ENCODE measurements around the gene SNX15.

Gene SNX15

DNA sequence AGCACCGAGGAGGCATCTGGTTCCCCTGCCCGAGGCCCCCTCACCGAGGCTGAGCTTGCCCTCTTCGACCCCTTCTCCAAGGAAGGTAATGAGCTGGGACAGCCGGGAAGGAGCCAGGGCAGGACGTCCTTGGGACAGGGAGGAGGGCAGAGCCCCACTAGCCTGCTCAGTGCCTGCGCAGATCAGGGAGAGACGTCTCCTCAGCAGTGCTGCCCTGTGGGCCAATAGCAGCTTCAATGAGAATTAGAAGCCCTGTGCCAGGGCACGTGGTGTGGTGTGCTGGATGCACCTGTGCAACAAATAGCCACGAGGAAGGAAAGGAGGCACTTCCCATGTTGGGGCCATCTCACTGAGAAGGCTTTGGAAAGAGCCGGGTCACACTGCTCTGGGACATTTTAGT is 8.3 kb downstream of the SNX15 start:
- no peak overlapping the region for H3K27ac ChIP-seq
- H3K4me1 ChIP-seq: peaks cover 37% of the 10 kb centered on the region
- H3K4me3 ChIP-seq: no peak overlapping the region
- H3K9me3 ChIP-seq: no peaks in the 10 kb centered on the region
- no peaks in the 10 kb centered on the region for H3K27me3 ChIP-seq
- TF ChIP-seq Cebpa-rat (IDR thresholded peaks at IDR 0.05): no peak
- no peak overlapping the region; the same call in 1 of the 2 replicates for H3K9ac ChIP-seq
- peaks cover 66% of the 10 kb centered on the region for H3K36me3 ChIP-seq
- no peak overlapping the region for H3K4me2 ChIP-seq
- H4K20me1 ChIP-seq: no peaks in the 10 kb centered on the region

DNA sequence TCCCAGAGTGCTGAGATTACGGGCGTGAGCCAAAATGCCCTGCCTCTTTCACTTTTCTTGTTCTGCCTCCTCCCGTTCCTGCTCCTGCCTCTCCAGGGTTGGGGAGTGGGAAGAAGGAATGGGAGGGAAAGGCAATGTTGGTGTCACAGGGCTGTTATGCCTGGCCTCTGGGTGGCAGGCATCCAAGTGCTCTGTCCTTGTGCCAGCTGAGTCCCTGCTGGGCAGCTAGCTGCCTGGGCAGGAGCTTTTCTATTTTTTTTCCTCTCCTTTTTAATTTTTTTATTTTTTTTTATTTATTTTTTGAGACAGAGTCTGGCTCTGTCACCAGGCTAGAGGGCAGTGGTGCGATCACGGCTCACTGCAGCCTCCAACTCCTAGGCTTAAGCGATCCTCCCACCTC is 9.7 kb downstream of the SNX15 start:
- H3K27me3 ChIP-seq: no peaks in the 10 kb centered on the region
- no peak overlapping the region for H3K27ac ChIP-seq
- no peak overlapping the region for H3K9ac ChIP-seq
- H3K4me3 ChIP-seq: no peak overlapping the region
- no peak for TF ChIP-seq Cebpa-rat (IDR thresholded peaks at IDR 0.05)
- H3K4me1 ChIP-seq: peaks cover 34% of the 10 kb centered on the region
- peaks cover 7% of the 10 kb centered on the region for H4K20me1 ChIP-seq
- H3K9me3 ChIP-seq: no peaks in the 10 kb centered on the region
- H3K36me3 ChIP-seq: peaks cover 59% of the 10 kb centered on the region
- H3K4me2 ChIP-seq: no peak overlapping the region

DNA sequence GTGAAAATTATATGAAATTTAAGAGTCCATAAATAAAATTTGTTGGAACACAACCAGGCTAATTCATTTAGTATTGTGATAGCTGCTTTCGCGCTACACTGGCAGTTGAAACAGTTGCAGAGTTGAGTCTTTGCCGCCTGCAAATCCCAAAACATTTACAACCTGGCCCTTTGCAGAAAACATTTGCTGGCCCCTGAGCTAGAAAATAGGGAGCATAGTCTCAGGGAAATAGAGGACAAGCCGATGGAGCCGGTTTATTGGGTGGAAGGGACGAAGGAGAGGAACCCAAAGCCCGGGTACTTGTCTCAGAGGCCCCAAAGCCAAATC is 13.2 kb downstream of the SNX15 start:
- Histone ChIP-seq H4K20me1 (peaks cover 39% of the 10 kb centered on the region), H3K36me3 (peaks cover 55% of the 10 kb centered on the region), H3K4me3 (peak overlapping the region; percentile 90), H3K27me3 (no peaks in the 10 kb centered on the region), H3K4me1 (peaks cover 64% of the 10 kb centered on the region), H3K27ac (peak overlapping the region; percentile 85), H3K4me2 (peak overlapping the region; percentile 90), H3K9me3 (no peaks in the 10 kb centered on the region), H3K9ac (peak overlapping the region; percentile 84)
- no peak for TF ChIP-seq Cebpa-rat (IDR thresholded peaks at IDR 0.05)

DNA sequence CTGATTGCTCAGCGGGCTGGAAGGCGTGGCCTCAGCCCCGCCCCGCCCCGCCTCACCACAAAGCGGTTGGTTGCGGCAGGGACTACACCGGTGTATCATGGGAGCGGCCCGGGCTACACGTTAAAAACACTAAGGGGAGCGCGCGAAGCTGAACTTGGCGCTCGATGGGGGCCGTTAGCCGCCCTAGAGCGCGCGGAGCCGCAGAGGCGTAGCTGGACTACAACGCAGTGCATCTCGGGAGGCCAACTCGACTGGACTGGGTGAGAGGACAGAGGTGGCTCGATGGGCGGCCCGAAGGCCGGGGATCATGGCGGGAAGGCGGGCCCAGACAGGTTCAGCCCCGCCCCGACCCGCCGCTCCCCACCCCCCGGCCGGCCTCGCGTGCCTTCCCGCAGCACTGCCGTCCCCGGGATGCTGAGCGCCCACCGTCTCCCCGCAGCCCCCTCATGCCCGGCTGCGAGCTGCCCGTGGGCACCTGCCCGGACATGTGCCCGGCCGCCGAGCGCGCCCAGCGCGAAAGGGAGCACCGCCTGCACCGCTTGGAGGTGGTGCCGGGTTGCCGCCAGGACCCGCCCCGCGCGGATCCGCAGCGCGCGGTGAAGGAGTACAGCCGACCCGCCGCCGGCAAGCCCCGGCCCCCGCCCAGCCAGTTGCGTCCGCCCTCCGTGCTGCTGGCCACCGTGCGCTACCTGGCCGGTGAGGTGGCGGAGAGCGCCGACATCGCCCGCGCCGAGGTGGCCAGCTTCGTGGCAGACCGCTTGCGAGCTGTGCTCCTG is 13.8 kb downstream of the SNX15 start, which contains the start of gene SAC3D1:
Gene SAC3D1, plus strand, starts transcription at position 364 of the 776 bp plus-strand sequence. Its CDS starts 83 bp downstream, at position 447.
- Histone ChIP-seq H3K27ac (peak within 1 kb of the TSS; percentile 85), H3K9ac (peak within 1 kb of the TSS; percentile 84), H3K4me2 (peak within 1 kb of the TSS; percentile 90), H3K4me1 (peaks cover 67% of the 10 kb centered on the region), H3K4me3 (peak within 1 kb of the TSS; percentile 90), H4K20me1 (peaks cover 45% of the 10 kb centered on the region), H3K36me3 (peaks cover 55% of the 10 kb centered on the region), H3K27me3 (no peaks in the 10 kb centered on the region), H3K9me3 (no peaks in the 10 kb centered on the region)
- no peak for TF ChIP-seq Cebpa-rat (IDR thresholded peaks at IDR 0.05)

DNA sequence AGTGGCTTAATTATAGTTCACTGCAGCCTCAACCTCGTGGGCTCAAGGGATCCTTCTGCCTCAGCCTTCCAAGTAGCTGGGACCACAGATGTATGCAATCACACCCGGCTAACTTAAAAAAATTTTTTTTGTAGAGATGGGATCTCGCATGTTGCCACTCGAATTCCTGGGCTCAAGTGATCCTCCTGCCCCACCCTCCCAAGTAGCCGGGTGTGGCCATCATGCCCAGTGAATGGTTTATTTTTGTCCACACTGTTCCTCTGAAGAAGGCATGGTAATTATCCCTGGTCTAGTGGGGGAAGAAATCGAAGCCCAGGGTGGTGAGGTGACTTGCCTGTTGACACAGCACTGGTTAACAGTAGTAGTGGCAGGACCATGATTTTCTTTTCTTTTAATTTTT is 15.7 kb downstream of the SNX15 start:
- H3K4me3 ChIP-seq: no peak overlapping the region
- H3K9me3 ChIP-seq: no peaks in the 10 kb centered on the region
- H4K20me1 ChIP-seq: peaks cover 60% of the 10 kb centered on the region
- peaks cover 67% of the 10 kb centered on the region for H3K4me1 ChIP-seq
- H3K9ac ChIP-seq: no peak overlapping the region
- TF ChIP-seq Cebpa-rat (IDR thresholded peaks at IDR 0.05): no peak
- peaks cover 43% of the 10 kb centered on the region for H3K36me3 ChIP-seq
- H3K4me2 ChIP-seq: peak overlapping the region; percentile 90
- H3K27ac ChIP-seq: no peak overlapping the region
- peaks cover 18% of the 10 kb centered on the region for H3K27me3 ChIP-seq

DNA sequence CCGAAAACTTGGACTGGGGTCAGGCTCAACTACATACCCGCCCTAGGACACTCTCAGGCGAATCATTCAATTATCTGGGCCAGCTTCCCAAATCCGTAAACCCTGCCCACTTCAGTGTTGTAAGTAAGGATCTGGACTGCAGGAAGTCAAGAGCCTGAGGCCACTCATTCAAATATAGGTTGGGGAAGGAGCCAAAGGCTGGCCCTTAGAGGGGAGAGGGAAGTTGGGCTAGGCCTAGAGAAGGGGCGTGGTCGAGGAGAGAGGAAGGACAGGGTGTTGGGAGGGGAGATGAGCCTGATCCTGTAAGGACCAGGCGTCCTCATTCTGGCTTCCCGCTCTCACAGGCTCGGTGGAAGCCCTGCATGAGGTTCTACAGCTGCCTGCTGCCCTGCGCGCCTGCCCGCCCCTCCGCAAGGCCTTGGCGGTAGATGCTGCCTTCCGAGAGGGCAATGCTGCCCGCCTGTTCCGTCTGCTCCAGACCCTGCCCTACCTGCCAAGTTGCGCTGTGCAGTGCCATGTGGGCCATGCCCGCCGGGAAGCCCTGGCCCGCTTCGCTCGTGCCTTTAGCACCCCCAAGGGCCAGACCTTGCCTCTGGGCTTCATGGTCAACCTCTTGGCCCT is 16.8 kb downstream of the SNX15 start:
- Histone ChIP-seq H3K27ac (no peak overlapping the region), H3K4me3 (no peak overlapping the region), H3K4me1 (peaks cover 59% of the 10 kb centered on the region), H3K9me3 (no peaks in the 10 kb centered on the region), H4K20me1 (peaks cover 60% of the 10 kb centered on the region), H3K4me2 (no peak overlapping the region), H3K36me3 (peaks cover 38% of the 10 kb centered on the region), H3K27me3 (peaks cover 25% of the 10 kb centered on the region), H3K9ac (no peak overlapping the region)
- no peak for TF ChIP-seq Cebpa-rat (IDR thresholded peaks at IDR 0.05)

DNA sequence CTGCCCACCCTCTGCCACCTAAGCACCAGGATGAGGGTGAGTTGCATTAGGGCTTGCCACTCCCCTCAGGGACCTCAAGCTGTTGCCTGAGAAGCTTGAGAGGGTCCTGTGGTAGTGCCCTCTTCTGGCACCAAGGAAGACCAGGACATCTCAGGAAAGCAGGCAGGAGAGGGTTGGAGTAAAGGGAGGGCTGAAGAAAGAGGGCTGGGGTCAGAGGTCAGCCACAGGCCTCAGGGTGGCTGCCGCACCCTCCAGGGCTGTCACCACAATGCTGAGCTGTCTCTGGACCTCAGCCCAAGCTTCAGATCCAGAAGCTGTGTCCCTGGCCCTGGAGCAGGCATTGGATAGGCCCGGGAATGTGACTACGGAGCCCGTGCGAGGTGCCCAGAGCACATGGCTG is 17.8 kb downstream of the SNX15 start:
- Histone ChIP-seq H3K9me3 (no peaks in the 10 kb centered on the region), H3K4me1 (peaks cover 48% of the 10 kb centered on the region), H3K4me2 (peak overlapping the region; percentile 52), H3K27ac (no peak overlapping the region; the same call in 1 of the 2 replicates), H4K20me1 (peaks cover 60% of the 10 kb centered on the region), H3K4me3 (no peak overlapping the region), H3K9ac (0 out of 2 replicates have a peak overlapping the region, but pooled peaks have one; percentile 19), H3K27me3 (peaks cover 25% of the 10 kb centered on the region), H3K36me3 (peaks cover 38% of the 10 kb centered on the region)
- no peak for TF ChIP-seq Cebpa-rat (IDR thresholded peaks at IDR 0.05)

DNA sequence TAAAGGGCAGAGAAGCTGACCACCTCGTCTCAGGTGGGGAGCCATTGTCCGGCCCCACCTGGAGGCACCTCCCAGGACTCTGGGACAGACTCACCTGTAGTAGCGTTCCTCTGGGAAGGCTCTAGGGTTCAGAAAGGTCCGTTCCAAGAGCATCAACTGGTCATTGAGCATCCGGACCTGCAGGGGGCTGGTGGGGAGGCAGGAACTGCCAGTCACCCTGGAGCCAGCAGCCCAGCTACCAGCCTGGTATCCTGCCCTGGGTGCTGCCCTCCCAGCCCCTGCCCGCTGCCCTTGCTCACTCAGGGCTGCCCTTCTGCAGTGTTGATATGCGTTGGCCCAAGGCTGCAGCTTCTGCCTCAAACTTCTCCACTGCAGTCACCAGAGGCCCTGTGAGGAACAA is 18.5 kb downstream of the SNX15 start:
- Histone ChIP-seq H3K9me3 (no peaks in the 10 kb centered on the region), H3K36me3 (peaks cover 38% of the 10 kb centered on the region), H4K20me1 (peaks cover 60% of the 10 kb centered on the region)

DNA sequence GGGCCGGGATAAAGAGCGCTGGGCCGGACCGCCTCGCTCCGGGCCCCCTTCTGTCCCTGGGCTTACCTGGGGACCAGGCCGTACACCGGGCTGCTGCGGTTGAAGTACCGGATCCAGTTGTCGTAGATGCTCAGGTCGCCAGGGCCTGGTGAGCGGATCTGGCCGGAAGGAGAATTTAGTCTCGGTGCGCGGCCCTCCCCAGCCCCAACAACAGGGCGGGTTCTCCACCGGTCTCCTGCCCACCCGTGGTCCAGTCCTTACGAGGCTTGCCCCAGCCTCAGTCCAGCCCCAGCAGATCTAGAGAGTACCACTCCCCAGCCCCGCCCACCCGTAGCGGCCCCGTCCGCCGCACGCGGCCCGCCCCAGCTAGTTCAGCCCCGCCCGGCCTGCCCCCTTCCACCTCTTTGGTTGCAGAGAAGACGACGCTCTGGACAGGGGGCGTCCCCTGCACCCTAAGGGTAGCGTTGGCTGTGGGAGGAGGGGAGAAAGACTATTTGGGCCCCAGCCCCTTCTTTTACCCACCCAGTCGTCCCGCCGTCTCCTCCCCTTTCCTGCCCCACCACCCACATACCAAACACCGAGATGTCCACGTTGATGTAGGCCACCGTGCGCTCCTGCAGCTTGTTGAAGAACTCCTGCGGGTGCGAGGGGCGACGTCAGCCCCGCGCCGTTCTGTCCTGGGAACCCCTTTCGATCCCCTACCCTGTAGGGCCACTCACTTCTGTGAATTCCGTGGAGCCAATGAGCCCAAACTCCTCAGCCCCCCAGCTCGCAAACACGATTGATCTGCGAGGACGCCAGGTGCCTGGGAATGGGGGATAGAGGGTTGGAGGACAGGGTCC is 20.6 kb downstream of the SNX15 start:
- peaks cover 38% of the 10 kb centered on the region for H3K36me3 ChIP-seq
- H3K9ac ChIP-seq: no peak overlapping the region
- no peak for TF ChIP-seq Cebpa-rat (IDR thresholded peaks at IDR 0.05)
- no peak overlapping the region for H3K4me2 ChIP-seq
- no peaks in the 10 kb centered on the region for H3K9me3 ChIP-seq
- H4K20me1 ChIP-seq: peaks cover 44% of the 10 kb centered on the region
- no peak overlapping the region for H3K27ac ChIP-seq
- H3K27me3 ChIP-seq: peaks cover 25% of the 10 kb centered on the region
- peaks cover 33% of the 10 kb centered on the region for H3K4me1 ChIP-seq
- H3K4me3 ChIP-seq: no peak overlapping the region

More for the DNA sequence above, 18.5 kb downstream of the SNX15 start:
- Histone ChIP-seq H3K4me2 (peak overlapping the region; percentile 52), H3K27ac (no peak overlapping the region; the same call in 1 of the 2 replicates), H3K9ac (no peak overlapping the region), H3K4me1 (peaks cover 42% of the 10 kb centered on the region), H3K27me3 (peaks cover 25% of the 10 kb centered on the region), H3K4me3 (no peak overlapping the region)
- TF ChIP-seq Cebpa-rat (IDR thresholded peaks at IDR 0.05): no peak

Data from BLaER1 (cell line).